GM15510 (cell line): ENCODE results near the gene ABCC9.

Source experiments
- POLR2A ChIP-seq: IDR thresholded peaks from 3 replicates; pipeline ENCODE4 v1.6.1; 2011; ENCODE audit warnings: borderline replicate concordance; ENCODE audit not compliant: insufficient read length; ENCODE audit errors: extremely low read depth

The ABCC9 gene

DNA sequence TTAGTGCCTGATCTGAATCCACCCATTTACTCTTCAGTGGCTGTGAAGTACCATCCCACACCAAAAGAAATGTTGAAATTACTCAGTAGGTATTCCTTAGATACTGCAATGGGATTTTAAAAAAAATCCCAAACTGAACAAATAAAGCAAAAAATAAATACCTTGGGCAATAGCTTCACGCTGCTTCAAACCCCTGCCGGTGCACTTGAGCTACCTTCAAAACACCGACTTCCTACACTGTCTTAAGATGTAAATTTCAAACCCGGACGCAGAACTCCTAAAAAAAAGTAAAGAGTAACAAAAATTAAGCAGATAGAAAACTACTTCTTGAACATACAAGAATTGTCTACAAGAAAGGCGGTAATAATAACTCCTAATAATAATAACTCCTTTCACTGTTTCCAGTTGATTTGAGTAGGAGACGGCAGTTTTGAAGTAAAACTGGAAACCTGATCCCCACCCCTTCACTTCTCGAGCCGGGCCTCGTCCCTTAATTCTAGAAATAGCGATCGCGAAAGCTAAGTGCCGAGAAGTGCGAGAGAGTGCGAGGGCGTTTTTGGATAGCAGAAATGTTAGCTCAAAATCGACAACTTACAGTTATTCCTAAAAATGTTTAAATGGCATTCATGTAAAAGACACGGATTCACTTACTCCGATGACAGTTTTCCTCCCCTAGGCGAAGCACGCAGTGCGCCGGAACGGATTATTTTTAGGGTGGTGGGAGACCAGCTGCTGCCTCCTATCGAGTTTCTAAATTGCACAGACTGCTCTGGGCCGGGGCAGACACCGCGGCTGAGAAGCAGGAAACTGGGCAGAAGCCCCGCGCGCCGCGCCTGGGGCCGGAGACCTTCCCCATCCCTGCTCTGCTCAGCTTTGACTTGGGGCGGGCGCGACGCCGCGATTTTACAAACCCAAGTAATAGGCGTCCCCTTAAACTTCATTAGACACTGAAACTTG lies at the start of gene ABCC9:
TSS of gene ABCC9 (minus strand) at position 878 of the 957 bp plus-strand sequence. CDS start 4,752 bp downstream, outside the sequence.
- no peak for TF ChIP-seq POLR2A

DNA sequence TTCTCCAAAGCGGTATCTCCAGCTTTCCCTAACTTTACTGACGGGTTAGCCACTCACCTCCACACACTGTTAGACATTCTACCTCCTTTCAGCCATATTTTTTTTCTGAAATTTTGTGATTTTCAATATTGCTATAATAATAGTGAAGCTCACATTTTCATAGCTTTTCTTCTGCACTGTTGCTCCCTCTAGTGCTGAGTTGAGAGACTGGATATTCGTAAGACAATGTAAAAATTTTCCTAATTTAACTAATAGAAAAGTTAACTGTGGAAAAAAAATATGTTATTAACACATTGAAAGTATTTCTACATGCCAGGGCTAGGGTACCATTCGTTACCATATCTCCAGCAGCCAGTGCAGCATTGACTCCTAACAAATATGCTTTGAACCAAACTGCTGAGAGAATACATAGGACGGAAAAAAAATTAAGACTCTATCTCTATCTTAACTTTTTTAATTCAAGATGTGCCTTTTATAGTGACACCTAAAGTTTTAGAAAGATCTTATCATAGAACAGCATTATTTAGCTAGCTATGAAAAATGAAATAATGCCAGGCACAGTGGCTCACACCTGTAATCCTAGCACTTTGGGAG lies 48.7 kb upstream of the ABCC9 start:
- no peak for TF ChIP-seq POLR2A

DNA sequence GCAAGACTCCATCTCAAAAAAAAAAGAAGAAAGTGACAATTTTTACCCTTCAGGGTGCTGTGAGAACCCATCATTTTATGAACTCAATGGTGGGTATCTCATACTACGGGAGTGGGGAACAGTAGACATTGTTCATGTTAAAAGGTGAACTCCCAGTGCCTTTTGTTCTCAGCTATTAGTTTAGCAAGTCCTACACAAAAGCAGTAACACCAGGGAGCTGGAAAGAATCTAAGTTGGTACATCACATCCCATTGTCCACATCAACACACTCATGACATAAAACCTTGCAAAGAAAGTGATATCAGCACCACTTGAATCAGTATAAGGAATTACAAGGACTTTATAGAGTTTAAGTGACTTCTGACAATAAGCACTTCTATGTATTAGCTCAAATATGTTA lies 47.4 kb upstream of the ABCC9 start:
- no peak for TF ChIP-seq POLR2A

GRCh38 chr12:21987755-21988154 lies 46.5 kb upstream of the ABCC9 start:
- no peak for TF ChIP-seq POLR2A

DNA sequence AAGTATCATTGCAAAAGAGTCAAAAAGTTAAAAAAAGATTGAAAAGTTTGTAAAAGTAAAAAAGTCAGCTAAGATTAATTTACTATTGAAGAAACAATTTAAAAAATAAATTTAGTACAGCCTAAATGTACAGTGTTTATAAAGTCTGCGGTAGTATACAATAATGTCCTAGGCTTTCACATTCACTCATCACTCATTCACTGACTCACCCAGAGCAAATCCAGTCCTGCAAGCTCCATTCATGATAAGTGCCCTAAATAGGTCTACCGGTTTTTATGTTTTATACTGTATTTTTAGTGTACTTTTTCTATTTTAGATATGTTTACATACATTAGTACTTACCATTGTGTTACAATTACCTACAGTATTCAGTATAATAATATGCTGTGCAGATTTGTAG lies 43.9 kb upstream of the ABCC9 start:
- no peak for TF ChIP-seq POLR2A

GRCh38 chr12:21984375-21984774 lies 43.1 kb upstream of the ABCC9 start:
- no peak for TF ChIP-seq POLR2A

DNA sequence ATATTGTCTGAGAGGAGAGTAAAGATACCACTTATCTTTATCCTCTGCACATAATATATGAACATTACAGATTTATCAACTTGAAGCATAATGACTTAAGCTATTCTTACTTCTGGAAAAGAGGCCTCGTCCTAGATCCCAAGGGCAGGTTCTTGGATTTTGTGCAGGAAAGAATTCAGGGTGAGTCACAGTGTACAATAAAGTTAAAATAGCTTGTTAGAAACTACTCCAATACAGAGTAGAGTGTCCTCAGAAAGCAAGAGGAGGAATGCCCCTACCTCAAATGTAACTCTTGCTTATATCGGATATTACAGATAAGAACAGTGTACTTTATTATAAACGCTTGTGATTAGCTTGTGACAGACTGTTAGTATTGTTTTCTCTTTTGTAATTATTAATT lies 41.9 kb upstream of the ABCC9 start:
- no peak for TF ChIP-seq POLR2A

GRCh38 chr12:21980544-21980943 lies 39.3 kb upstream of the ABCC9 start:
- TF ChIP-seq POLR2A: no peak

GRCh38 chr12:21975293-21975692 lies 34.1 kb upstream of the ABCC9 start:
- no peak for TF ChIP-seq POLR2A

GRCh38 chr12:21973221-21973620 lies 32.0 kb upstream of the ABCC9 start:
- no peak for TF ChIP-seq POLR2A

GRCh38 chr12:21972055-21972454 lies 30.8 kb upstream of the ABCC9 start:
- TF ChIP-seq POLR2A: no peak

GRCh38 chr12:21971344-21971743 lies 30.1 kb upstream of the ABCC9 start:
- no peak for TF ChIP-seq POLR2A

- TF ChIP-seq POLR2A: no peak
Observed at GRCh38 chr12:21962821-21963220, 21.6 kb upstream of the ABCC9 start.

- TF ChIP-seq POLR2A: no peak
Observed at GRCh38 chr12:21962236-21962635, 21.0 kb upstream of the ABCC9 start.

DNA sequence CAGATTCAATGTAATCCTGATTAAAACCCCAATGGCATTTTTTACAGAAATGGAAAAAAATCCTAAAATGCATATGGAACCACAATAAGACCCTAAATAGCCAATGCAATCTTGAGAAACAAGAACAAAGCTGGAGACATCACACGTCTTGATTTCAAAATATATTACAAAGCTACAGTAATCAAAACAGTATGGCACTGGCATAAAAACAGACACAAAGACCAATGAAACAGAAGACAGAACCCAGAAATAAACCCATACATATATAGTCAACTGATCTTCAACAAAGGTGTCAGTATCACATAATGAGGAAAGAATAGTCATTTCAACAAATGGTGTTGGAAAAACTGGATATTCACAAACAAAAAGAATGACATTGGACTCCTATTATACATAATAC lies 9.4 kb upstream of the ABCC9 start:
- no peak for TF ChIP-seq POLR2A

- TF ChIP-seq POLR2A: no peak
Observed at GRCh38 chr12:21949036-21949435, 7.8 kb upstream of the ABCC9 start.
